ENCODE measurements around the gene ESCO1. TPM values are rescaled to one million over a fixed set of nuclear protein-coding genes. Genes with fewer than 3 reads are reported as not detected.

Gene ESCO1
- total and polyA plus RNA-seq, 2 of the 4 experiments (the other 2 are of a cell fraction), result 3.1 to 4.5 TPM

DNA sequence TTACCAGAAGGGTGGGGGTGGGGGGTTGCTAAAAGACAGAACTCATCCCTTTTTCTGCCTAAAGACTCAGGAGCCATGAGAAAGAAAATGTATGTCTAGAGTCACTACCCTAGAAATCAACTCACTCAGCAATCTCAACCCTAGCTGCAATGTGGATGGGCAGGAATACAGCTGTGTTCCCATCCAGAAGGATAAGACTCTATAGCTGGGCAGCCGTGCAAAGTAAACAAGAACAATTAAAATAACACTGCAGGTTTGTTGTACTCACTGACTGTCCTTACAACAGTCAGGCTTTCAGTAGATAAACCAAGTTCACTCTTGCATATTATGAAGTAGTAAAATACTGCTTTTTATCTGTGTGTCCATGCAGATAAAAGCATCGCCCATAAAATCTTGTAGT, 74.0 kb downstream of the ESCO1 start:
- no CpG with 5 or more reads among the region's 2 CpGs for WGBS, 2 experiments (ENCODE audit: extremely low coverage in 2 of 2, insufficient read length in 1 of 2)
- dilution Hi-C loops (cut with HindIII; ENCODE audit: low sequenced_read_pairs, unreplicated experiment) (no loop called here), intact Hi-C loops (cut with micrococcal nuclease) (no loop called here), in situ Hi-C loops (cut with MboI; ENCODE audit: low sequenced_read_pairs) (no loop called here)
- H2AFZ ChIP-seq (replicated peaks; ENCODE audit: low read length, poor library complexity), result no peak overlapping the region
- no peak overlapping the region for H3K14ac ChIP-seq (replicated peaks; ENCODE audit: low read depth, low read length)
- no peaks in the 10 kb centered on the region for H4K20me1 ChIP-seq (ENCODE audit: insufficient read depth, low read length)
- H3K9me1 ChIP-seq (ENCODE audit: insufficient read depth, low read length), result no peaks in the 10 kb centered on the region
- H2BK15ac ChIP-seq (ENCODE audit: low read depth, low read length), result no peak overlapping the region
- DNase-seq (no peak), ATAC-seq (ENCODE audit: low read depth) (no peak)
- no peak overlapping the region for H2AK9ac ChIP-seq (replicated peaks; ENCODE audit: low read depth, low read length, poor library complexity)
- no peak overlapping the region for H3K23ac ChIP-seq (ENCODE audit: low read depth, low read length)
- ChIA-PET CTCF (no interaction called here), POLR2A (ENCODE audit: unreplicated experiment) (no interaction called here)
- no peak overlapping the region for H3K4ac ChIP-seq (ENCODE audit: low read depth, low read length)
- H4K91ac ChIP-seq (ENCODE audit: insufficient read depth, low read depth, low read length), result no peak overlapping the region
- H3K18ac ChIP-seq (ENCODE audit: low read depth, low read length), result no peak overlapping the region
- no peaks in the 10 kb centered on the region for H3K79me1 ChIP-seq (ENCODE audit: low read depth in 1 of 2, low read length in 2 of 2)
- TF ChIP-seq CEBPB (IDR thresholded peaks at IDR 0.05; ENCODE audit: low read depth, low read length) (no peak), CHD1 (IDR thresholded peaks at IDR 0.05; ENCODE audit: low read depth, low read length) (no peak), MXI1 (IDR thresholded peaks at IDR 0.05; ENCODE audit: borderline replicate concordance, low read depth, low read length) (no peak), RCOR1 (IDR thresholded peaks at IDR 0.05; ENCODE audit: insufficient replicate concordance, low read length) (no peak), MAZ (IDR thresholded peaks at IDR 0.05; ENCODE audit: borderline replicate concordance, low read depth, low read length) (no peak), POLR2A (IDR thresholded peaks at IDR 0.05; ENCODE audit: low read depth, low read length) (no peak), BHLHE40 (IDR thresholded peaks at IDR 0.05; ENCODE audit: low read depth, low read length) (no peak), NFE2L2 (IDR thresholded peaks at IDR 0.05; ENCODE audit: low read depth, low read length) (no peak), SMC3 (IDR thresholded peaks at IDR 0.05; ENCODE audit: low read depth, low read length) (no peak), RFX5 (IDR thresholded peaks at IDR 0.05; ENCODE audit: low read depth, low read length) (no peak), USF2 (IDR thresholded peaks at IDR 0.05; ENCODE audit: low read depth, low read length) (no peak), RAD21 (IDR thresholded peaks at IDR 0.05; ENCODE audit: low read length) (no peak), FOS (IDR thresholded peaks at IDR 0.05; ENCODE audit: low read depth, low read length) (no peak), MAFK (IDR thresholded peaks at IDR 0.05; ENCODE audit: low read depth, low read length) (no peak)
- TF ChIP-seq, protein P1, sequence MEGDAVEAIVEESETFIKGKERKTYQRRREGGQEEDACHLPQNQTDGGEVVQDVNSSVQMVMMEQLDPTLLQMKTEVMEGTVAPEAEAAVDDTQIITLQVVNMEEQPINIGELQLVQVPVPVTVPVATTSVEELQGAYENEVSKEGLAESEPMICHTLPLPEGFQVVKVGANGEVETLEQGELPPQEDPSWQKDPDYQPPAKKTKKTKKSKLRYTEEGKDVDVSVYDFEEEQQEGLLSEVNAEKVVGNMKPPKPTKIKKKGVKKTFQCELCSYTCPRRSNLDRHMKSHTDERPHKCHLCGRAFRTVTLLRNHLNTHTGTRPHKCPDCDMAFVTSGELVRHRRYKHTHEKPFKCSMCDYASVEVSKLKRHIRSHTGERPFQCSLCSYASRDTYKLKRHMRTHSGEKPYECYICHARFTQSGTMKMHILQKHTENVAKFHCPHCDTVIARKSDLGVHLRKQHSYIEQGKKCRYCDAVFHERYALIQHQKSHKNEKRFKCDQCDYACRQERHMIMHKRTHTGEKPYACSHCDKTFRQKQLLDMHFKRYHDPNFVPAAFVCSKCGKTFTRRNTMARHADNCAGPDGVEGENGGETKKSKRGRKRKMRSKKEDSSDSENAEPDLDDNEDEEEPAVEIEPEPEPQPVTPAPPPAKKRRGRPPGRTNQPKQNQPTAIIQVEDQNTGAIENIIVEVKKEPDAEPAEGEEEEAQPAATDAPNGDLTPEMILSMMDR (conservative IDR thresholded peaks at IDR 0.05; ENCODE audit: low read depth, low read length), result no peak
- TF ChIP-seq, protein P2, sequence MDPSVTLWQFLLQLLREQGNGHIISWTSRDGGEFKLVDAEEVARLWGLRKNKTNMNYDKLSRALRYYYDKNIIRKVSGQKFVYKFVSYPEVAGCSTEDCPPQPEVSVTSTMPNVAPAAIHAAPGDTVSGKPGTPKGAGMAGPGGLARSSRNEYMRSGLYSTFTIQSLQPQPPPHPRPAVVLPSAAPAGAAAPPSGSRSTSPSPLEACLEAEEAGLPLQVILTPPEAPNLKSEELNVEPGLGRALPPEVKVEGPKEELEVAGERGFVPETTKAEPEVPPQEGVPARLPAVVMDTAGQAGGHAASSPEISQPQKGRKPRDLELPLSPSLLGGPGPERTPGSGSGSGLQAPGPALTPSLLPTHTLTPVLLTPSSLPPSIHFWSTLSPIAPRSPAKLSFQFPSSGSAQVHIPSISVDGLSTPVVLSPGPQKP (IDR thresholded peaks at IDR 0.05; ENCODE audit: borderline replicate concordance, low read depth, low read length), result no peak
- no peak overlapping the region for H4K5ac ChIP-seq (ENCODE audit: low read depth, low read length)
- H3K9ac ChIP-seq (ENCODE audit: low read depth, low read length), result no peak overlapping the region
- H3K56ac ChIP-seq (ENCODE audit: extremely low read depth, insufficient read depth, low read length), result no peak overlapping the region
- BruUV-seq (replicated peaks), result no TSS peak
- no peak overlapping the region for H2BK5ac ChIP-seq (ENCODE audit: low read depth, low read length, poor library complexity, severe bottlenecking)
- no peak overlapping the region for H3K4me3 ChIP-seq (ENCODE audit: insufficient read depth, low read depth, low read length)
- no peaks in the 10 kb centered on the region for H3K9me3 ChIP-seq (ENCODE audit: control insufficient read depth, insufficient read depth, low read length)
- no peak overlapping the region for H4K8ac ChIP-seq (ENCODE audit: low read depth in 2 of 2, low read length in 2 of 2)
- no peak overlapping the region for H3K27ac ChIP-seq (ENCODE audit: insufficient read depth, low read length)
- H3K27me3 ChIP-seq (ENCODE audit: control insufficient read depth, insufficient read depth, low read length), result no peaks in the 10 kb centered on the region
- H2AK5ac ChIP-seq (ENCODE audit: low read depth, low read length), result no peak overlapping the region
- H3K4me2 ChIP-seq (ENCODE audit: low read depth, low read length), result no peak overlapping the region
- H2BK20ac ChIP-seq (ENCODE audit: low read depth, low read length), result no peak overlapping the region
- peaks cover 15% of the 10 kb centered on the region for H3K36me3 ChIP-seq (ENCODE audit: control insufficient read depth, insufficient read depth, low read length)
- no peak overlapping the region for H2BK120ac ChIP-seq (ENCODE audit: low read depth, low read length)
- H3K4me1 ChIP-seq (ENCODE audit: control insufficient read depth, insufficient read depth, low read length), result no peaks in the 10 kb centered on the region

All from IMR-90 (cell line).